Brain microvascular endothelial cell (primary cell): ENCODE data around the gene ATP9B.

Experiments
- DNase-seq: peaks from one replicate; pipeline ENCODE4 v3.0.0-alpha.2; 2020
- H3K27ac ChIP-seq: fragments of 250-450 bp; sonication (Bioruptor Pico); 2 replicates; pipeline ENCODE4 v1.5.1; 2020; ENCODE audit warnings: mild to moderate bottlenecking, moderate library complexity
- H3K27me3 ChIP-seq: fragments of 250-450 bp; sonication (Bioruptor Pico); replicated peaks from 2 replicates; pipeline ENCODE4 v1.5.1; 2020; ENCODE audit warnings: mild to moderate bottlenecking
- H3K36me3 ChIP-seq: fragments of 250-450 bp; sonication (Bioruptor Pico); replicated peaks from 2 replicates; pipeline ENCODE4 v1.5.1; 2020; ENCODE audit warnings: mild to moderate bottlenecking
- H3K4me3 ChIP-seq: 2 replicates; pipeline ENCODE4 v1.5.1; 2011; ENCODE audit warnings: low read depth, mild to moderate bottlenecking, control low read depth, low read length, moderate library complexity
- CTCF ChIP-seq: IDR thresholded peaks from 2 replicates; pipeline ENCODE4 v1.5.1; 2011; ENCODE audit warnings: low read depth, mild to moderate bottlenecking, moderate library complexity, low read length, control low read depth, inconsistent platforms; ENCODE audit errors: missing control alignments
- in situ Hi-C: cut with HindIII; loops from 2 replicates; pipeline ENCODE4 v1.10.0; 2017; ENCODE audit warnings: low sequenced_read_pairs, low pct_ligation_motif_present

ATP9B gene

GRCh38 chr18:79423211-79424007 lies 354.2 kb downstream of the ATP9B start:
- in situ Hi-C loops: no loop called here

GRCh38 chr18:79424008-79424565 lies 354.9 kb downstream of the ATP9B start:
- DNase-seq: no peak
- no peaks in the 10 kb centered on the region for H3K36me3 ChIP-seq
- peaks cover 4% of the 10 kb centered on the region for H3K27me3 ChIP-seq
- in situ Hi-C loops: no loop called here
- H3K4me3 ChIP-seq: no peak overlapping the region
- H3K27ac ChIP-seq: no peak overlapping the region
- no peak for TF ChIP-seq CTCF

More at GRCh38 chr18:79423211-79424007, 354.2 kb downstream of the ATP9B start:
- H3K4me3 ChIP-seq: no peak overlapping the region
- no peak overlapping the region for H3K27ac ChIP-seq
- peaks cover 4% of the 10 kb centered on the region for H3K27me3 ChIP-seq
- no peak for TF ChIP-seq CTCF
- H3K36me3 ChIP-seq: no peaks in the 10 kb centered on the region
- DNase-seq: no peak

- H3K27me3 ChIP-seq: peaks cover 4% of the 10 kb centered on the region
- TF ChIP-seq CTCF: no peak
- no peak for DNase-seq
- H3K27ac ChIP-seq: no peak overlapping the region
- in situ Hi-C loops: no loop called here
- H3K4me3 ChIP-seq: no peak overlapping the region
- no peaks in the 10 kb centered on the region for H3K36me3 ChIP-seq
These were observed 355.8 kb downstream of the ATP9B start for GRCh38 chr18:79424880-79425568.

GRCh38 chr18:79425569-79425886 lies 356.3 kb downstream of the ATP9B start:
- no peak for TF ChIP-seq CTCF
- H3K4me3 ChIP-seq: no peak overlapping the region
- no peaks in the 10 kb centered on the region for H3K36me3 ChIP-seq
- no peak for DNase-seq
- H3K27me3 ChIP-seq: peaks cover 4% of the 10 kb centered on the region
- H3K27ac ChIP-seq: no peak overlapping the region
- in situ Hi-C loops: no loop called here

- no peak for TF ChIP-seq CTCF
- Histone ChIP-seq H3K4me3 (no peak overlapping the region), H3K27me3 (peaks cover 4% of the 10 kb centered on the region), H3K27ac (no peak overlapping the region), H3K36me3 (no peaks in the 10 kb centered on the region)
- no peak for DNase-seq
- in situ Hi-C loops: no loop called here
These were observed 357.4 kb downstream of the ATP9B start for GRCh38 chr18:79426376-79427300.
